H1 (cell line): ENCODE data around the gene MYRF. TPM values are rescaled to one million over a fixed set of nuclear protein-coding genes. Genes with fewer than 3 reads are reported as not detected.

Experiments
- CTCF ChIA-PET: fragments of 300-600 bp; sonication (Branson Sonifier 250); formaldehyde crosslinking; loops from one replicate; lab custom pipeline; 2021; ENCODE audit not compliant: partially characterized antibody; lab: Charles Lee
- POLR2A ChIA-PET: fragments of 300-600 bp; sonication (Branson Sonifier 250); formaldehyde crosslinking; loops from one replicate; lab custom pipeline; 2021; ENCODE audit warnings: inconsistent platforms; ENCODE audit not compliant: partially characterized antibody; lab: Charles Lee
- DNase-seq, 2 experiments: peaks; one replicate each; pipeline versions ENCODE4 v3.0.0 to v3.0.0-alpha.2; 2010 to 2022; ENCODE audit warnings: low spot score in 2 of 2, low read depth in 1 of 2, mixed read lengths in 1 of 2
- FAIRE-seq: peaks from 2 replicates; lab custom pipeline; 2011; peaks lifted over from hg19 to GRCh38; lab: Jason Lieb, UNC
- H2AFZ ChIP-seq: 2 replicates; pipeline ENCODE4 v1.8.1; 2012; ENCODE audit warnings: low read length, inconsistent platforms
- H2AK5ac ChIP-seq: 2 replicates; pipeline ENCODE4 v1.6.1; 2013; ENCODE audit warnings: low read depth, low read length
- H2BK120ac ChIP-seq: replicated peaks from 2 replicates; pipeline ENCODE3; 2013; ENCODE audit warnings: low read depth, low read length, inconsistent platforms
- H2BK12ac ChIP-seq: 2 replicates; pipeline ENCODE4 v1.6.1; 2013; ENCODE audit warnings: low read depth, low read length
- H2BK15ac ChIP-seq: 2 replicates; pipeline ENCODE4 v1.6.1; 2013; ENCODE audit warnings: low read length
- H2BK20ac ChIP-seq: 2 replicates; pipeline ENCODE4 v1.6.1; 2013; ENCODE audit warnings: low read length
- H2BK5ac ChIP-seq: 2 replicates; pipeline ENCODE4 v1.6.1; 2013; ENCODE audit warnings: low read depth, low read length
- H3K14ac ChIP-seq: 2 replicates; pipeline ENCODE4 v1.6.1; 2013; ENCODE audit warnings: inconsistent platforms; ENCODE audit not compliant: insufficient read length
- H3K18ac ChIP-seq: 2 replicates; pipeline ENCODE4 v1.6.1; 2013; ENCODE audit warnings: low read length; ENCODE audit errors: extremely low read depth
- H3K23ac ChIP-seq: 2 replicates; pipeline ENCODE4 v1.6.1; 2013; ENCODE audit warnings: inconsistent platforms; ENCODE audit not compliant: insufficient read length
- H3K23me2 ChIP-seq: 2 replicates; pipeline ENCODE4 v1.6.1; 2013; ENCODE audit warnings: low read depth, low read length
- H3K27ac ChIP-seq: 2 replicates; pipeline ENCODE4 v1.6.1; 2011; ENCODE audit warnings: low read depth, low read length, inconsistent platforms
- H3K27me3 ChIP-seq, 4 experiments: replicated peaks in 1 of 4; 1 replicate in 1 of 4; 2 replicates in 3 of 4; pipeline versions ENCODE4 v1.6.1 to v1.8.1; 2011 to 2013; ENCODE audit warnings: low read length in 3 of 4, mild to moderate bottlenecking in 3 of 4, inconsistent platforms in 2 of 4, mixed read lengths in 2 of 4, moderate library complexity in 1 of 4; ENCODE audit not compliant: control insufficient read depth in 3 of 4, insufficient read depth in 3 of 4; ENCODE audit errors: extremely low read depth in 1 of 4
- H3K36me3 ChIP-seq, 4 experiments: 2 replicates each; pipeline versions ENCODE4 v1.6.1 to v1.8.1; 2011 to 2013; ENCODE audit warnings: mild to moderate bottlenecking in 4 of 4, low read length in 3 of 4, moderate library complexity in 2 of 4, control low read depth in 1 of 4, inconsistent platforms in 1 of 4; ENCODE audit not compliant: insufficient read depth in 4 of 4, control insufficient read depth in 2 of 4
- H3K4ac ChIP-seq: replicated peaks from 2 replicates; pipeline ENCODE3; 2013; ENCODE audit warnings: low read length, low read depth, mixed read lengths, inconsistent platforms; ENCODE audit not compliant: insufficient read length
- H3K4me1 ChIP-seq, 4 experiments: replicated peaks in 1 of 4; 1 replicate in 1 of 4; 2 replicates in 3 of 4; pipeline versions ENCODE4 v1.6.1 to v1.8.1; 2011 to 2013; ENCODE audit warnings: low read length in 3 of 4, inconsistent platforms in 2 of 4, mixed read lengths in 1 of 4; ENCODE audit not compliant: insufficient read depth in 4 of 4, control insufficient read depth in 3 of 4
- H3K4me2 ChIP-seq, 2 experiments: 2 replicates each; pipeline versions ENCODE4 v1.6.1 to v1.8.1; 2011 to 2013; ENCODE audit warnings: low read depth in 2 of 2, low read length in 2 of 2, control low read depth in 1 of 2, inconsistent platforms in 1 of 2, mild to moderate bottlenecking in 1 of 2; ENCODE audit not compliant: insufficient read depth in 1 of 2
- H3K4me3 ChIP-seq, 4 experiments: fragments of 200-600, 300-600 bp in 1 of 4; sonication (generic), shearing (Covaris generic), sonication (Bioruptor Twin) in 1 of 4; 2 replicates each; pipeline versions ENCODE4 v1.5.1 to v1.8.1; 2011 to 2016; ENCODE audit warnings: low read length in 4 of 4, low read depth in 3 of 4, control low read depth in 2 of 4, inconsistent platforms in 2 of 4, mild to moderate bottlenecking in 2 of 4, mixed read lengths in 1 of 4, moderate library complexity in 1 of 4; ENCODE audit not compliant: insufficient read depth in 2 of 4; ENCODE audit errors: extremely low read depth in 1 of 4
- H3K56ac ChIP-seq: replicated peaks from 2 replicates; pipeline ENCODE3; 2013; ENCODE audit warnings: low read depth, mild to moderate bottlenecking, mixed read lengths, low read length, inconsistent platforms; ENCODE audit not compliant: insufficient read length
- H3K79me1 ChIP-seq: 2 replicates; pipeline ENCODE4 v1.6.1; 2013; ENCODE audit warnings: low read depth, low read length, control low read depth
- H3K79me2 ChIP-seq, 2 experiments: 2 replicates each; pipeline versions ENCODE4 v1.6.1 to v1.8.1; 2012 to 2013; ENCODE audit warnings: low read length in 2 of 2, mild to moderate bottlenecking in 2 of 2, inconsistent platforms in 1 of 2; ENCODE audit not compliant: insufficient read depth in 2 of 2, control insufficient read depth in 1 of 2
- H3K9ac ChIP-seq, 4 experiments: replicated peaks in 1 of 4; 1 replicate in 1 of 4; 2 replicates in 3 of 4; pipeline versions ENCODE4 v1.6.1 to v1.8.1; 2011 to 2013; ENCODE audit warnings: low read depth in 3 of 4, low read length in 3 of 4, control low read depth in 2 of 4, mild to moderate bottlenecking in 2 of 4, moderate library complexity in 2 of 4, inconsistent platforms in 1 of 4; ENCODE audit errors: extremely low read depth in 1 of 4
- H3K9me3 ChIP-seq, 2 experiments: 2 replicates each; pipeline versions ENCODE4 v1.6.1 to v1.8.1; 2012 to 2013; ENCODE audit warnings: mild to moderate bottlenecking in 2 of 2, moderate library complexity in 2 of 2, control low read depth in 1 of 2, inconsistent platforms in 1 of 2, low read depth in 1 of 2, low read length in 1 of 2, mixed read lengths in 1 of 2; ENCODE audit not compliant: insufficient read depth in 2 of 2
- H4K20me1 ChIP-seq, 2 experiments: replicated peaks in 1 of 2; 2 replicates each; pipeline versions ENCODE3 to v1.8.1; 2011 to 2013; ENCODE audit warnings: inconsistent platforms in 2 of 2, low read length in 2 of 2, mild to moderate bottlenecking in 1 of 2; ENCODE audit not compliant: insufficient read depth in 2 of 2, control insufficient read depth in 1 of 2
- H4K5ac ChIP-seq: 2 replicates; pipeline ENCODE4 v1.6.1; 2013; ENCODE audit warnings: low read length, low read depth, mixed read lengths, inconsistent platforms; ENCODE audit not compliant: insufficient read length
- H4K8ac ChIP-seq: 2 replicates; pipeline ENCODE4 v1.8.0; 2013; ENCODE audit warnings: mild to moderate bottlenecking, moderate library complexity, low read length, inconsistent platforms; ENCODE audit not compliant: insufficient read depth; ENCODE audit errors: extremely low read depth
- H4K91ac ChIP-seq: replicated peaks from 2 replicates; pipeline ENCODE3; 2013; ENCODE audit warnings: low read length, mixed read lengths, inconsistent platforms; ENCODE audit not compliant: insufficient read length
- WGBS, 2 experiments: shearing (Covaris generic) in 1 of 2; methylation state at CpG; one replicate each; pipeline versions ENCODE4 v1.1.6 to v1.1.7; 2013 to 2015; ENCODE audit warnings: low lambda C conversion rate in 2 of 2, mixed read lengths in 2 of 2, inconsistent platforms in 1 of 2, low coverage in 1 of 2, missing lambda C conversion rate in 1 of 2; ENCODE audit not compliant: insufficient replicate concordance in 2 of 2, insufficient coverage in 1 of 2, insufficient read length in 1 of 2; ENCODE audit errors: extremely low coverage in 1 of 2, missing lambda C conversion rate in 1 of 2; 5-methylcytosine and 5-hydroxymethylcytosine counted together
- polyA plus RNA-seq, 7 experiments: library from polyadenylated mRNA; depleted of rRNA in 3 of 7; stranded (reverse) in 5 of 7; unstranded in 2 of 7; fragments of >200 nt in 5 of 7; fragments of 200-250 nt in 2 of 7; gene quantifications; 1 replicate in 5 of 7; 2 replicates in 1 of 7; 4 replicates in 1 of 7; pipeline versions ENCODE4 v1.2.1 to v1.2.3, GENCODE V29; 2011 to 2013; ENCODE audit warnings: missing spikeins in 2 of 7, mixed read lengths in 2 of 7
- total RNA-seq: library from RNA; stranded (reverse); fragmentation: NEBNext Ultra II Directional; extraction: Animal tissue kit (Norgen Biotek cat#: 25700); gene quantifications from 2 replicates; pipeline ENCODE4 v1.2.1, GENCODE V29; 2021

The MYRF gene
- total and polyA plus RNA-seq, 2 of the 8 experiments (the other 6 are each of a cell fraction or from before 2014, with no cell fraction given): 6.0 to 6.1 TPM

DNA sequence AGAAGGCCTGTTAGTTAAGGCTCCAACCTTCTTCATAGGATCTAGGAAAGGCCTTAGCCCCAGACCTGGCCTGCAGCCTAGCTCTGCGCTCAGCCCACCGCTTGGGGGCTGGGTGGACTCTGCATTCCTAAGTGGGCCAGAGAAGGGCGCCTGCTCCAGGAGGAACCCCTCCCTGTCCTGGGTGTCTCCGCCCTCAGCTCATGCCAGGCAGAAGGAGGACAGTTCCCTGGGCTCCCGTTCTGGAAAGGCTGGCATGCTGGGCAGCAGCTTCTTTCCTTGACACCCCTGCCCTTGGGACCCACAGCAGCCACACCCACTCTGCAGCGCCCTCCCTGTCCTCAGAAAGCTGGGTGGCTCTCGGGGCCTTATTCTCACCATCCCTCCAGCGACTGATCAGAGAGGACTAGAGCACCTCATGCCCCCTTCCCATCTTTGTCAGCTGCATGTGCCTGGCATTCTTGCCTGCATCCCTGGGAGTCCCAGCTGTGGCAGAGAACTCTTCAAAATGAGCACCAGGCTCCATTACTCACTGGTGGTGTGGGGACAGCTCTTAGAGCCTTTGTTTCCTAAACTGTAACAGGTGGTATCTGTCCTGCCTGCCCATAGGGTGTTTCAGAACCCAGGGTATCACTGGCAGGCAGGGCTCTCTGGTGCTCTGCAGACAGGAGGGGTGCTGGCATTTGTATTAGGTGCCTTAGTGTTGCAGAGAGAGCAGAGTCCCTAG, 20.3 kb upstream of the MYRF start:
- Histone ChIP-seq H3K79me1 (no peaks in the 10 kb centered on the region), H3K4me1 (no peaks in the 10 kb centered on the region), H3K14ac (no peak overlapping the region), H2BK15ac (no peak overlapping the region), H2AFZ (no peak overlapping the region), H3K9me3 (no peaks in the 10 kb centered on the region), H3K9ac (no peak overlapping the region), H2AK5ac (no peak overlapping the region), H3K23me2 (no peaks in the 10 kb centered on the region), H4K5ac (no peak overlapping the region), H2BK20ac (no peak overlapping the region), H3K4me2 (no peak overlapping the region), H2BK5ac (no peak overlapping the region), H4K20me1 (peaks cover 0 to 8% of the 10 kb centered on the region in 2 experiments), H4K91ac (no peak overlapping the region), H3K23ac (no peak overlapping the region), H2BK12ac (no peak overlapping the region), H3K4me3 (no peak overlapping the region), H4K8ac (no peak overlapping the region), H3K36me3 (peaks cover 0 to 10% (median 0%) of the 10 kb centered on the region in 4 experiments; a peak in 4 of 8 replicates), H3K4ac (no peak overlapping the region), H3K56ac (no peak overlapping the region), H3K27me3 (no peaks in the 10 kb centered on the region), H3K79me2 (no peaks in the 10 kb centered on the region), H3K27ac (no peak overlapping the region), H2BK120ac (no peak overlapping the region), H3K18ac (no peak overlapping the region)
- WGBS, 2 experiments: 86% methylated on average over 8 of the region's 8 CpGs; no CpG with 5 or more reads in 1 of the 2 experiments
- FAIRE-seq (no peak), DNase-seq (no peak)
- ChIA-PET CTCF (interaction anchor here (0.5 to 10.9 kb wide), 18 partner anchors 9 to 249 kb away, joined by 3 to 127 read pairs (median 4); partner anchors contain the start of gene DAGLA), POLR2A (interaction anchor here (1.3 kb wide), 1 partner anchor 37 kb away, joined by 3 read pairs; no protein-coding TSS in a partner anchor)
